ENCODE data around the gene TMCC3.
A peak's percentile ranks its signal among the peaks of the same experiment; 100 is the strongest.
"Not testable (repeated sequence)": the region's sequence is repeated elsewhere in the genome, so short reads cannot be mapped to it uniquely, and the experiment has no call there.

Gene TMCC3

DNA sequence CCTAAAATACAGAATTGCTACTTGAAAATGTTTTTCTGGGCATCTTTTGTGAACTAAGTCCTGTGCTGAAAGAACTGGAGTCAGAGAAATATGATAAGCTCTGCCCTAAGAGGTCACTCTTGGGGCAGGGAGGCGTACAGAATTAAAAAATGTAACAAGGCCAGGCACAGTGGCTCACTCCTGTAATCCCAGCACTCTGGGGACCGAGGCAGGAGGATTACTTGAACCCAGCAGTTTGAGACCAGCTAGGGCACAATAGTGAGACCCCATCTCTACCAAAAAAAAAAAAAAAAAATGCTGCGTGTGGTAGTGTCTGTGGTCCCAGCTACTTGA is 46.0 kb downstream of the TMCC3 start:
- H3K9me3 ChIP-seq (replicated peaks; ENCODE audit: insufficient read depth, low read length), result no peaks in the 10 kb centered on the region
- no peak overlapping the region for H3K4me2 ChIP-seq (ENCODE audit: low read depth, low read length)
- 0 out of 2 replicates have a peak, but pooled peaks cover 7% of the 10 kb centered on the region for H3K79me2 ChIP-seq (ENCODE audit: low read length)
- no peaks in the 10 kb centered on the region for H3K9me2 ChIP-seq (replicated peaks; ENCODE audit: insufficient read depth, low read length)
- no peak overlapping the region for H3K4me3 ChIP-seq (ENCODE audit: low read length)
- DNase-seq, result no peak
- H3K9ac ChIP-seq (ENCODE audit: low read length), result no peak overlapping the region
- no peak for TF ChIP-seq EZH2phosphoT487 (IDR thresholded peaks at IDR 0.05; ENCODE audit: low read length)
- TF ChIP-seq, protein P1, sequence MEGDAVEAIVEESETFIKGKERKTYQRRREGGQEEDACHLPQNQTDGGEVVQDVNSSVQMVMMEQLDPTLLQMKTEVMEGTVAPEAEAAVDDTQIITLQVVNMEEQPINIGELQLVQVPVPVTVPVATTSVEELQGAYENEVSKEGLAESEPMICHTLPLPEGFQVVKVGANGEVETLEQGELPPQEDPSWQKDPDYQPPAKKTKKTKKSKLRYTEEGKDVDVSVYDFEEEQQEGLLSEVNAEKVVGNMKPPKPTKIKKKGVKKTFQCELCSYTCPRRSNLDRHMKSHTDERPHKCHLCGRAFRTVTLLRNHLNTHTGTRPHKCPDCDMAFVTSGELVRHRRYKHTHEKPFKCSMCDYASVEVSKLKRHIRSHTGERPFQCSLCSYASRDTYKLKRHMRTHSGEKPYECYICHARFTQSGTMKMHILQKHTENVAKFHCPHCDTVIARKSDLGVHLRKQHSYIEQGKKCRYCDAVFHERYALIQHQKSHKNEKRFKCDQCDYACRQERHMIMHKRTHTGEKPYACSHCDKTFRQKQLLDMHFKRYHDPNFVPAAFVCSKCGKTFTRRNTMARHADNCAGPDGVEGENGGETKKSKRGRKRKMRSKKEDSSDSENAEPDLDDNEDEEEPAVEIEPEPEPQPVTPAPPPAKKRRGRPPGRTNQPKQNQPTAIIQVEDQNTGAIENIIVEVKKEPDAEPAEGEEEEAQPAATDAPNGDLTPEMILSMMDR (IDR thresholded peaks at IDR 0.05; ENCODE audit: low read length), result no peak
- no peak for TF ChIP-seq EZH2 (optimal IDR thresholded peaks at IDR 0.05; ENCODE audit: low read depth, low read length)
- H4K20me1 ChIP-seq (ENCODE audit: insufficient read depth, low read length), result no peaks in the 10 kb centered on the region
- H3K27me3 ChIP-seq (replicated peaks; ENCODE audit: insufficient read depth, low read length), result no peaks in the 10 kb centered on the region
- no peak overlapping the region for H3K27ac ChIP-seq (ENCODE audit: low read length)
- H2AFZ ChIP-seq (ENCODE audit: low read length), result no peak overlapping the region
- H3K36me3 ChIP-seq (replicated peaks; ENCODE audit: insufficient read depth, low read length), result no peaks in the 10 kb centered on the region
- 0 out of 2 replicates have a peak, but pooled peaks cover 8% of the 10 kb centered on the region for H3K4me1 ChIP-seq (ENCODE audit: low read length)
- H3F3A ChIP-seq (ENCODE audit: insufficient read depth, low read length), result no peaks in the 10 kb centered on the region

DNA sequence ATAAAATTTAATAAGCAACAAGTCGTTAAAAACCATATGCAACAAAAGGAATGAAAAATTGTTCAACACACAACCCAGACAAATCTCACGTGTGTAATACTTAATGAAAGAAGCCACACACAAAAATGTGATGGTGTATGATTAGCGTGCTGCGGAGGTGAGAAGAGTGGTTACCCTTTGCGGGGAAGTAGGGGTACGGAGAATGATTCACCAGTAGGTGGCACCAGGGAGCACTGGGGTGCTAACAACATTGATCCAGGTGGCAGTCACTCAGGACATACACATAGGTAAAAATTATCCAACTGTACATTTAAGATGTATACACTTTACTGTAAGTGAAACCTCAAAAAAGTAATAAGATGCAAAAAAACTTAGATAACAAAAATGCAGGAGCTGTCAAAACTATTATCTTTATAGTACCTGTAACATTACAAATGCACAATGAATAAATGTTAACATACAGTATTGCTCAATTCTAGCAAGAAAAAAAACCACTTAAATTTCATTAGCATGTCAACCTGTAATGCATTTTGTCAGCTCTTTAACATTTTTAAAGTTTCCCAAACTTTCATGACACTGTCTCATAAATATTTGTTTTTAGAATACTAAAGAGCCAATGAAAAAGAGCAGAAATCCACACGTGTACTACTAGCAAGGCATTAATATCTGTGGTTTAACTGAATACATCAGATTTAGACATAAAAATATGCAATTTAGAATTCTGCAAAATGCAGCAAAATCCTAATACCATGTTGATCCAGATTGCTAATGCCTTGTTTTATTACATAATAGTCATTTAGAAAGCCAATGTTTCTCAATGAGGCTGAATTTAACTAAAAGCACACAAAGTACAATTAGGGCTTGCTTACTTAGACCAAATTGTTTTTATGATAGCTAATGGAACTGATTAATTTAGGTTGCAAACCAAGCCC is 46.7 kb downstream of the TMCC3 start:
- Histone ChIP-seq H3K79me2 (ENCODE audit: low read length) (0 out of 2 replicates have a peak, but pooled peaks cover 5% of the 10 kb centered on the region), H2AFZ (ENCODE audit: low read length) (no peak overlapping the region), H3K4me2 (ENCODE audit: low read depth, low read length) (no peak overlapping the region), H3K4me3 (ENCODE audit: low read length) (no peak overlapping the region), H3K4me1 (ENCODE audit: low read length) (0 out of 2 replicates have a peak, but pooled peaks cover 8% of the 10 kb centered on the region), H3K36me3 (replicated peaks; ENCODE audit: insufficient read depth, low read length) (no peaks in the 10 kb centered on the region), H3F3A (ENCODE audit: insufficient read depth, low read length) (no peaks in the 10 kb centered on the region), H3K27ac (ENCODE audit: low read length) (no peak overlapping the region), H3K9me3 (replicated peaks; ENCODE audit: insufficient read depth, low read length) (no peaks in the 10 kb centered on the region), H3K9me2 (replicated peaks; ENCODE audit: insufficient read depth, low read length) (no peaks in the 10 kb centered on the region), H3K9ac (ENCODE audit: low read length) (no peak overlapping the region), H3K27me3 (replicated peaks; ENCODE audit: insufficient read depth, low read length) (no peaks in the 10 kb centered on the region), H4K20me1 (ENCODE audit: insufficient read depth, low read length) (no peaks in the 10 kb centered on the region)
- TF ChIP-seq EZH2phosphoT487 (IDR thresholded peaks at IDR 0.05; ENCODE audit: low read length) (no peak), EZH2 (optimal IDR thresholded peaks at IDR 0.05; ENCODE audit: low read depth, low read length) (no peak)
- TF ChIP-seq, protein P1 (IDR thresholded peaks at IDR 0.05; ENCODE audit: low read length), result peak; percentile 87
- DNase-seq, result peak; percentile 52

DNA sequence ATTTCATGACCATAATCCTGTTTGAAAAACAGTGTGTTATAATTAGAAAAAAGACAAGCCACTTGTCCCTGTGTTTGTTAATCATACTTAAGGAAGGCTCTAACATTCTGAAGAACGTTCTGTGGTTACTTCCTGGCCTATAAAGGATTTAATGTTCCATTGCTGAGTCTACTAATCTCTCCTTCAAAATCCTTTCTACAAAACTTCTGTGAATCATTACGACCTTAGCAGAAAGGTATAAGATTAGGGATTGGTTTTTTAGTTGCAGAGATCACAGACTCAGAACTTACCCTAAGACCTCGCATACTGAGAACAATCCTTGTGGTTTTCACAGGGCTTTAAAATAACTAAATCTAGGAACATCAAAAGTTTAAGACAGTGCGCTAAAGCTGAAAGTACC is 48.3 kb downstream of the TMCC3 start:
- Histone ChIP-seq H3K9ac (ENCODE audit: low read length) (no peak overlapping the region), H3K27me3 (replicated peaks; ENCODE audit: insufficient read depth, low read length) (no peaks in the 10 kb centered on the region)

DNA sequence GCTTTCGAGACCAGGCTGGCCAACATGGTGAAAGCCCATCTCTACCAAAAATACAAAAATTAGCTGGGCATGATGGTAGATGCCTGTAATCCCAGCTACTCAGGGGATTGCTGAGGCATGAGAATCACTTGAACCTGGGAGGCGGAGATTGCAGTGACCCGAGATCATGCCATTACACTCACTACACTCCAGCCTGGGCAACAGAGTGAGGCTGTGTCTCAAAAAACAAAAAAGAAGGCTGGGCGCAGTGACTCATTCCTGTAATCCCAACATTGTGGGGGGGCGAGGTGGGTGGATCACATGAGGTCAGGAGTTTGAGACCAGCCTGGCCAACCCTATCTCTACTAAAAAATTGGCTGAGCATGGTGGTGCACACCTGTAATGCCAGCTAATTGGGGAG is 49.0 kb downstream of the TMCC3 start:
- not testable (repeated sequence) for H3K27ac ChIP-seq (ENCODE audit: low read length); H3K4me2 ChIP-seq (ENCODE audit: low read depth, low read length); H3K9ac ChIP-seq (ENCODE audit: low read length); H3K79me2 ChIP-seq (ENCODE audit: low read length); H3K9me3 ChIP-seq (replicated peaks; ENCODE audit: insufficient read depth, low read length); DNase-seq; H3K4me3 ChIP-seq (ENCODE audit: low read length); H4K20me1 ChIP-seq (ENCODE audit: insufficient read depth, low read length); H3K36me3 ChIP-seq (replicated peaks; ENCODE audit: insufficient read depth, low read length); H2AFZ ChIP-seq (ENCODE audit: low read length); H3K4me1 ChIP-seq (ENCODE audit: low read length); H3K27me3 ChIP-seq (replicated peaks; ENCODE audit: insufficient read depth, low read length); H3K9me2 ChIP-seq (replicated peaks; ENCODE audit: insufficient read depth, low read length); H3F3A ChIP-seq (ENCODE audit: insufficient read depth, low read length)

More for the DNA sequence above, 48.3 kb downstream of the TMCC3 start:
- Histone ChIP-seq H3K4me3 (ENCODE audit: low read length) (no peak overlapping the region), H3K9me2 (replicated peaks; ENCODE audit: insufficient read depth, low read length) (no peaks in the 10 kb centered on the region), H3K4me2 (ENCODE audit: low read depth, low read length) (no peak overlapping the region), H4K20me1 (ENCODE audit: insufficient read depth, low read length) (no peaks in the 10 kb centered on the region), H3K36me3 (replicated peaks; ENCODE audit: insufficient read depth, low read length) (no peaks in the 10 kb centered on the region), H3K27ac (ENCODE audit: low read length) (no peak overlapping the region), H3K9me3 (replicated peaks; ENCODE audit: insufficient read depth, low read length) (no peaks in the 10 kb centered on the region), H3K79me2 (ENCODE audit: low read length) (no peaks in the 10 kb centered on the region), H2AFZ (ENCODE audit: low read length) (no peak overlapping the region), H3K4me1 (ENCODE audit: low read length) (0 out of 2 replicates have a peak, but pooled peaks cover 8% of the 10 kb centered on the region), H3F3A (ENCODE audit: insufficient read depth, low read length) (no peaks in the 10 kb centered on the region)
- DNase-seq, result no peak
- TF ChIP-seq, protein P1 (IDR thresholded peaks at IDR 0.05; ENCODE audit: low read length), result no peak
- TF ChIP-seq EZH2 (optimal IDR thresholded peaks at IDR 0.05; ENCODE audit: low read depth, low read length) (no peak), EZH2phosphoT487 (IDR thresholded peaks at IDR 0.05; ENCODE audit: low read length) (no peak)

Measured in MM.1S (cell line).